ENCODE measurements around the gene GPR180.

GPR180 gene

GRCh38 chr13:94558716-94559115, 42.9 kb upstream of the GPR180 start:
- Histone ChIP-seq H3K27me3 (no peaks in the 10 kb centered on the region), H3K9me3 (no peaks in the 10 kb centered on the region), H3K36me3 (no peaks in the 10 kb centered on the region), H3K4me1 (no peaks in the 10 kb centered on the region), H3K4me3 (ENCODE audit: low read depth, low read length) (no peak overlapping the region)
- DNase-seq = peak; percentile 12
- TF ChIP-seq CTCF (IDR thresholded peaks at IDR 0.05; ENCODE audit: low read depth, low read length) = no peak

GRCh38 chr13:94559222-94559795, 42.3 kb upstream of the GPR180 start:
- Histone ChIP-seq H3K36me3 (no peaks in the 10 kb centered on the region), H3K27me3 (no peaks in the 10 kb centered on the region), H3K4me1 (no peaks in the 10 kb centered on the region), H3K4me3 (ENCODE audit: low read depth, low read length) (no peak overlapping the region), H3K9me3 (no peaks in the 10 kb centered on the region)
- no peak for TF ChIP-seq CTCF (IDR thresholded peaks at IDR 0.05; ENCODE audit: low read depth, low read length)
- no peak for DNase-seq

- Histone ChIP-seq H3K9me3 (no peaks in the 10 kb centered on the region), H3K4me3 (ENCODE audit: low read depth, low read length) (no peak overlapping the region), H3K36me3 (no peaks in the 10 kb centered on the region), H3K4me1 (no peaks in the 10 kb centered on the region), H3K27me3 (no peaks in the 10 kb centered on the region)
- DNase-seq = no peak
- no peak for TF ChIP-seq CTCF (IDR thresholded peaks at IDR 0.05; ENCODE audit: low read depth, low read length)
Measured at GRCh38 chr13:94560116-94560515, 41.5 kb upstream of the GPR180 start.

- no peak for DNase-seq
- Histone ChIP-seq H3K4me1 (no peaks in the 10 kb centered on the region), H3K36me3 (no peaks in the 10 kb centered on the region), H3K4me3 (ENCODE audit: low read depth, low read length) (no peak overlapping the region), H3K9me3 (no peaks in the 10 kb centered on the region), H3K27me3 (no peaks in the 10 kb centered on the region)
- no peak for TF ChIP-seq CTCF (IDR thresholded peaks at IDR 0.05; ENCODE audit: low read depth, low read length)
Measured at GRCh38 chr13:94561126-94561525, 40.5 kb upstream of the GPR180 start.

GRCh38 chr13:94567581-94567980, 34.1 kb upstream of the GPR180 start:
- no peak for TF ChIP-seq CTCF (IDR thresholded peaks at IDR 0.05; ENCODE audit: low read depth, low read length)
- peaks cover 13% of the 10 kb centered on the region for H3K36me3 ChIP-seq
- DNase-seq = no peak
- no peaks in the 10 kb centered on the region for H3K27me3 ChIP-seq
- H3K9me3 ChIP-seq = no peaks in the 10 kb centered on the region
- no peak overlapping the region for H3K4me3 ChIP-seq (ENCODE audit: low read depth, low read length)
- H3K4me1 ChIP-seq = no peaks in the 10 kb centered on the region

- DNase-seq = no peak
- TF ChIP-seq CTCF (IDR thresholded peaks at IDR 0.05; ENCODE audit: low read depth, low read length) = no peak
- Histone ChIP-seq H3K9me3 (no peaks in the 10 kb centered on the region), H3K4me1 (no peaks in the 10 kb centered on the region), H3K4me3 (ENCODE audit: low read depth, low read length) (no peak overlapping the region), H3K27me3 (no peaks in the 10 kb centered on the region), H3K36me3 (peaks cover 19% of the 10 kb centered on the region)
Measured at GRCh38 chr13:94568443-94568842, 33.2 kb upstream of the GPR180 start.

Data from BE2C (cell line).